Lower lobe of right lung (tissue), 2 donors: ENCODE data around the gene RPS25. TPM values are rescaled to one million over a fixed set of nuclear protein-coding genes. Genes with fewer than 3 reads are reported as not detected.
"Not testable (repeated sequence)": the region's sequence is repeated elsewhere in the genome, so short reads cannot be mapped to it uniquely, and the experiment has no call there.

Experiments
- ATAC-seq, 2 donors: fragments of 200-7000 bp; cut with Tn5 transposase; one replicate each; pipeline ENCODE4 v1.9.1; 2020 to 2022; ENCODE audit warnings: mild to moderate bottlenecking in 2 of 2, moderate library complexity in 2 of 2
- DNase-seq: peaks from one replicate; pipeline ENCODE4 v3.0.0-alpha.2; 2020
- H3K27ac ChIP-seq: fragments of 200-600 bp; one replicate; pipeline ENCODE4 v1.8.0; 2022
- H3K27me3 ChIP-seq: fragments of 200-600 bp; one replicate; pipeline ENCODE4 v1.8.0; 2022; ENCODE audit warnings: low read depth
- H3K36me3 ChIP-seq: fragments of 200-600 bp; one replicate; pipeline ENCODE4 v1.8.0; 2022; ENCODE audit warnings: mild to moderate bottlenecking
- H3K4me1 ChIP-seq: fragments of 200-600 bp; one replicate; pipeline ENCODE4 v1.8.0; 2022
- H3K4me3 ChIP-seq: fragments of 200-600 bp; one replicate; pipeline ENCODE4 v1.8.0; 2022; ENCODE audit warnings: mild to moderate bottlenecking
- H3K9me3 ChIP-seq: fragments of 200-600 bp; one replicate; pipeline ENCODE4 v1.8.0; 2022
- intact Hi-C: fragments of 100-400 bp; cut with DNase I; formaldehyde crosslinking; loops from one replicate; pipeline ENCODE4 v1.11.0; 2022
- long read RNA-seq: library from polyadenylated mRNA; unstranded; transcript quantifications from one replicate; pipeline ENCODE4 v2.0.0, GENCODE V29; 2021
- total RNA-seq: library from RNA; stranded (reverse); fragmentation: NEBNext Ultra II Directional; extraction: Animal tissue kit (Norgen Biotek cat#: 25700); gene quantifications from one replicate; pipeline ENCODE4 v1.2.1, GENCODE V29; 2021
- TF ChIP-seq, protein P1 (sequence below): fragments of 200-600 bp; IDR thresholded peaks from one replicate; pipeline ENCODE4 v1.8.0; 2022; ENCODE audit warnings: antibody characterized with exemption, mild to moderate bottlenecking
- donor health status: DM: no; HTN: yes; CAD: no; lungs with severe emphysema.

The RPS25 gene
- total RNA-seq, result 878 TPM
- long read RNA-seq, transcript RPS25-202 (5 exons, 835 nt), result major isoform, 342 of 360 reads
- long read RNA-seq, transcript RPS25-204 (3 exons, 1,462 nt), result minor isoform, 8 of 360 reads
- long read RNA-seq, partial matches to known transcripts, result 4 of 360 reads
- long read RNA-seq, other reads (novel, unspliced or antisense), result 5 of 360 reads

DNA sequence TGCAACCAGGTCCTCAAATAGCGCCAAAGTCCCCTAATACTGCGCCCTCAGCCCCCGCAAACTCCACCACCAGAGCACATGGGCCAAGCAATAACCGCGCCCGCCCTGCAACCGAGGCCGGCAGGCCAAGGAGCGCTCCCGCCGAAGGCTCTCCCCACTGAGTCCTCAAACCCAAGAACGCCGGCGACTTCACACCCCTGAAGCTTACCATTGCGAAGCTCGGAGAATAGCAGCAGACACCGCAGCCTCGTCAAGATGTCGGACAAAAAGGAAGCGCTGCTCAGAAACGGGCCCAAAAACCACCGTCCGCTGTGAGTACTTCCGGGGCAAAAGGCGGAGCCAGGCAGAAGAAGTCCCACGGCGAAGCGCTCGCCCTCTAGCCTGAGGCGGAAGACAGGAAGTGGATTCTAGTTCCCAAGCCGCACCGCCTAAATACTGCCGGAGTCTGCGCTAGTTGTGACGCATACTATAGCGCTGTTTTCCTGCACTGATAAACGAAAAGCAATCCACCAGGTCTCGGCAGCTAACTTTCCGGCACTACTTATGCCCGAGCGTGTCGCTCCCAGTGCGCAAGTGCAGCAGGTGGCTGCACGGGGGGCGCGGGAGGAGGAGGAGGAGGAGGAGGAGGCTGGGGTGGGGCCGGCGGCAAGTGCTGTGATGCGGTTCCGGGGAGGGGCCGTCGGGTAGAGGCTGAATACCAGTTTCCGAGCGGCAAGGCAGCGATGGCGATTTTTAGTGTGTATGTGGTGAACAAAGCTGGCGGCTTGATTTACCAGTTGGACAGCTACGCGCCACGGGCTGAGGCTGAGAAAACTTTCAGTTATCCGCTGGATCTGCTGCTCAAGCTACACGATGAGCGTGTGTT is at the start of gene RPS25, which contains the start of gene TRAPPC4:
RPS25 (minus strand) TSS at position 270 of the 865 bp plus-strand sequence; CDS start at position 211, 59 bp downstream.
TRAPPC4 (plus strand) TSS at position 693 of the 865 bp plus-strand sequence; CDS start at position 723, 30 bp downstream.
- H3K4me3 ChIP-seq, result peak within 1 kb of the TSS; percentile 93
- DNase-seq (peak; percentile 97), ATAC-seq (peak; percentile 97)
- TF ChIP-seq, protein P1, sequence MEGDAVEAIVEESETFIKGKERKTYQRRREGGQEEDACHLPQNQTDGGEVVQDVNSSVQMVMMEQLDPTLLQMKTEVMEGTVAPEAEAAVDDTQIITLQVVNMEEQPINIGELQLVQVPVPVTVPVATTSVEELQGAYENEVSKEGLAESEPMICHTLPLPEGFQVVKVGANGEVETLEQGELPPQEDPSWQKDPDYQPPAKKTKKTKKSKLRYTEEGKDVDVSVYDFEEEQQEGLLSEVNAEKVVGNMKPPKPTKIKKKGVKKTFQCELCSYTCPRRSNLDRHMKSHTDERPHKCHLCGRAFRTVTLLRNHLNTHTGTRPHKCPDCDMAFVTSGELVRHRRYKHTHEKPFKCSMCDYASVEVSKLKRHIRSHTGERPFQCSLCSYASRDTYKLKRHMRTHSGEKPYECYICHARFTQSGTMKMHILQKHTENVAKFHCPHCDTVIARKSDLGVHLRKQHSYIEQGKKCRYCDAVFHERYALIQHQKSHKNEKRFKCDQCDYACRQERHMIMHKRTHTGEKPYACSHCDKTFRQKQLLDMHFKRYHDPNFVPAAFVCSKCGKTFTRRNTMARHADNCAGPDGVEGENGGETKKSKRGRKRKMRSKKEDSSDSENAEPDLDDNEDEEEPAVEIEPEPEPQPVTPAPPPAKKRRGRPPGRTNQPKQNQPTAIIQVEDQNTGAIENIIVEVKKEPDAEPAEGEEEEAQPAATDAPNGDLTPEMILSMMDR, result no peak
- intact Hi-C loops, result no loop called here
- H3K27ac ChIP-seq, result peak within 1 kb of the TSS; percentile 96
- H3K27me3 ChIP-seq, result no peaks in the 10 kb centered on the region
- no peaks in the 10 kb centered on the region for H3K9me3 ChIP-seq
- peaks cover 64% of the 10 kb centered on the region for H3K36me3 ChIP-seq
- peaks cover 48% of the 10 kb centered on the region for H3K4me1 ChIP-seq

DNA sequence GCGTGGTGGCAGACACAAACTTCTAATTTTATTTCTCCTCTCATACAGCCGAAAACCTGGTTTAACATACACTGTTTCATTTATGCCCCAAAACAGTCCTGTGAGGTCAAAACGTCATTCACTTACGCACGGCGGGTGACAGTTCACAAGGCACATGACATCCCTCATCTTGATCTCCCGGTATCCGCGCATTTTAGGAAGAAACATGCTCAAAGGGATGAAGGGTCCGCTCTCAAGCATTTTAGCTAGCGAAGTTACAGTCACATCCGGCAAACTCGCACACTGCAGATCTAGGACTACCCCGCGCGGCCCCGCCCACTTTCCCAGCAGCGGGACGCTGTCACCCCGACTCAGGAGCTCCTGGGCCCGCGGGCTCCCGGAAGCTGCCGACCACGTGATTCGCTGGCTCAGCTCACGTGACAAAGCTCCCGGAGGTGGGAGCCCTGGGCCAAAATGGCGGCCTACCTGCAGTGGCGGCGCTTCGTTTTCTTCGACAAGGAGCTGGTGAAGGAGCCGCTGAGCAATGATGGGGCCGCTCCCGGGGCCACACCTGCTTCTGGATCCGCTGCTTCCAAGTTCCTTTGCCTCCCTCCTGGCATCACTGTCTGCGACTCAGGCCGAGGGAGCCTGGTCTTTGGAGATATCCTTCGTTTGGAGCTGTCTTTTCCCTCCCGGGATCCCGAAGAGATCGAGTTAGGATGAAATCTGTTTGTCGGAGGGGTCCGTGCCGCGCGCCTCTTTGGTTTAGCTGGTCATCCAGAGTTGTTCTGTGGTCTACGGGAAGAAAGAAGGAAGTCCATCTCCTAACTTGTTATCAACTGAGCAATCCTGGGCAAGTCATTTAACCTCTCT is 49.5 kb upstream of the RPS25 start, which contains the start of gene VPS11:
VPS11 (plus strand) TSS at position 448 of the 852 bp plus-strand sequence; CDS start at position 454, 6 bp downstream.
- TF ChIP-seq, protein P1, result no peak
- Histone ChIP-seq H3K4me3 (peak within 1 kb of the TSS; percentile 97), H3K27me3 (no peaks in the 10 kb centered on the region), H3K27ac (peak within 1 kb of the TSS; percentile 93), H3K36me3 (peaks cover 36% of the 10 kb centered on the region), H3K9me3 (no peaks in the 10 kb centered on the region), H3K4me1 (peaks cover 29% of the 10 kb centered on the region)
- ATAC-seq, result peak; percentile 99
- intact Hi-C loops, result no loop called here
- peak; percentile 99 for DNase-seq

DNA sequence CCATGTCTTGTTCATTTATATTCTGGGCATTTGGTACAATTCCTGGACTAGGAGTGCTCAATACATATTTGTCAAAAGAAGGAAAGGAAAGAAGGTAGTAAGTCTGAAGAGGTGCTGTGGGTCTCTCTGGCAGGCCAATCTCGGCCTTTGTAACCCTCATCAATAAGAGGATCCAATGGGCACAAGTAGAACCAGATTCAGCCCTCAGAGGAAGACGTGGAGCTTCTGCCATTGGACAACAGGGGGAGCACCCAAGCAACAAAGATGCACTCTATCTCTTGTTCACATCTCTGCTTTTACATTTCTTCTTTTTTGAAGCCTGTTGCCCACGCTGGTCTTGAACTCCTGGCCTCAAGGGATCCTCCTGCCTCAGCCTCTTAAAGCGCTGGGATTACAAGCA is 47.2 kb upstream of the RPS25 start:
- Histone ChIP-seq H3K27ac (no peak overlapping the region), H3K27me3 (no peaks in the 10 kb centered on the region), H3K9me3 (no peaks in the 10 kb centered on the region), H3K4me3 (no peak overlapping the region), H3K36me3 (peaks cover 22% of the 10 kb centered on the region), H3K4me1 (peaks cover 29% of the 10 kb centered on the region)
- TF ChIP-seq, protein P1, result peak; percentile 35
- no peak for ATAC-seq
- intact Hi-C loops, result no loop called here
- no peak for DNase-seq

DNA sequence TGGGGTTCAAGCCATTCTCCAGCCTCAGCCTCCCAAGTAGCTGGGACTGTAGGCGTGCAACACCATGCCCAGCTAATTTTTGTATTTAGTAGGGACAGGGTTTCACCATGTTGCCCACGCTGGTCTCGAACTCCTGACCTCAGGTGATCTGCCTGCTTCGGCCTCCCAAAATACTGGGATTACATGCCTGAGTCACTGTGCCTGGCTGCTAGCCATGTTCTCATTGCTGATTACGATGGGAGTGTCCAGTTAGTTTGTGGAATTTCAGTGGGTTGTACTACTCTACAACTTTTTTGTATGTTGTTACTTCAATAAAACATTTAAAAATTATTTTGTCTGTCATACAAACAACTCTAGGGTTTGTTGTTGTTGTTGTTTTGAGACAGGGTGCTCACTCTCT is 44.6 kb upstream of the RPS25 start:
- DNase-seq (no peak), ATAC-seq (no peak)
- Histone ChIP-seq H3K36me3 (peaks cover 8% of the 10 kb centered on the region), H3K27ac (no peak overlapping the region), H3K27me3 (no peaks in the 10 kb centered on the region), H3K4me3 (no peak overlapping the region), H3K9me3 (no peaks in the 10 kb centered on the region), H3K4me1 (peaks cover 22% of the 10 kb centered on the region)
- intact Hi-C loops, result no loop called here
- TF ChIP-seq, protein P1, result no peak

DNA sequence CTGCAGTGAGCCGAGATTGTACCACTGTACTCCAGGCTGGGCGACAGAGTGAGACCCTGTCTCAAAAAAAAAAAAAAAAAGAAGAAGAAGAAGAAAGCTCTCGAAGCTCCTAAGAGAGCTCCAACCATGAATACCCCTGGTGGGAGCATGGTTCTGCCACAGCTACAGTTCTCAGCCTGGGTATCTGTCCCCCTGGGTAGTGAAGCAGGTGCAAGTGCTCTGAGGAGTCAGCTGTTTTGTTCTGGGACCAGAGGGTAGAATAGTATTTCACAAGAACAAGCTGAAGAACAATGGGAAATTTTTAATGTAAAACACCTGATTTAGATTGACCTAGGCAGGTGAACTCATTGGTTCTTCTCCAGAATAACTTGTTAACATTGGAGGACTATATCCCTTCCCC is 43.1 kb upstream of the RPS25 start:
- DNase-seq (no peak), ATAC-seq (no peak)
- peaks cover 18% of the 10 kb centered on the region for H3K4me1 ChIP-seq
- no peaks in the 10 kb centered on the region for H3K27me3 ChIP-seq
- TF ChIP-seq, protein P1, result no peak
- intact Hi-C loops, result no loop called here
- no peak overlapping the region for H3K27ac ChIP-seq
- H3K9me3 ChIP-seq, result no peaks in the 10 kb centered on the region
- H3K4me3 ChIP-seq, result no peak overlapping the region
- peaks cover 8% of the 10 kb centered on the region for H3K36me3 ChIP-seq

DNA sequence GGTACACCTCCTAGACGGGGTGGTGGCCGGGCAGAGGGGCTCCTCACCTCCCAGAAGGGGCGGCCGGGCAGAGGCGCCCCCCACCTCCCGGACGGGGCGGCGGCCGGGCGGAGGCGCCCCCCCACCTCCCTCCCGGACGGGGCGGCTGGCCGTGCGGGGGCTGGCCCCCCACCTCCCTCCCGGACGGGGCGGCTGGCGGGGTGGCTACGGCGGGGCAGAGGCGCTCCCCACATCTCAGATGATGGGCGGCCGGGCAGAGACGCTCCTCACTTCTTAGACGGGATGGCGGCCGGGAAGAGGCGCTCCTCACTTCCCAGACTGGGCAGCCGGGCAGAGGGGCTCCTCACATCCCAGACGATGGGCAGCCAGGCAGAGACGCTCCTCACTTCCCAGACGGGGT is 41.0 kb upstream of the RPS25 start:
- ATAC-seq, H3K27ac ChIP-seq, H3K9me3 ChIP-seq, DNase-seq, H3K4me3 ChIP-seq, intact Hi-C loops, H3K27me3 ChIP-seq: not testable (repeated sequence)
- peaks cover 25% of the 10 kb centered on the region for H3K4me1 ChIP-seq
- peaks cover 22% of the 10 kb centered on the region for H3K36me3 ChIP-seq
